Thymus (tissue), 11 donors: ENCODE data around the gene SESN3. TPM values are rescaled to one million over a fixed set of nuclear protein-coding genes. Genes with fewer than 3 reads are reported as not detected.

Source experiments
- DNase-seq, 9 donors: peaks; one replicate each; pipeline ENCODE4 v3.0.0-alpha.2; 2013; ENCODE audit warnings: low spot score in 9 of 9, low read depth in 6 of 9, missing footprints in 1 of 9
- H3K27ac ChIP-seq, 2 donors: one replicate each; pipeline ENCODE4 v1.5.1; 2013; ENCODE audit warnings: control low read depth in 1 of 2, low read depth in 1 of 2, low read length in 1 of 2, mild to moderate bottlenecking in 1 of 2, moderate library complexity in 1 of 2
- H3K27me3 ChIP-seq, 2 donors: one replicate each; pipeline ENCODE4 v1.5.1; 2013; ENCODE audit warnings: low read length in 1 of 2; ENCODE audit not compliant: control insufficient read depth in 2 of 2, insufficient read depth in 1 of 2
- H3K36me3 ChIP-seq, 2 donors: one replicate each; pipeline ENCODE4 v1.5.1; 2013; ENCODE audit warnings: low read length in 1 of 2, mild to moderate bottlenecking in 1 of 2, moderate library complexity in 1 of 2; ENCODE audit not compliant: control insufficient read depth in 2 of 2, insufficient read depth in 2 of 2
- H3K4me1 ChIP-seq, 2 donors: one replicate each; pipeline ENCODE4 v1.5.1; 2013; ENCODE audit warnings: low read length in 2 of 2; ENCODE audit not compliant: control insufficient read depth in 2 of 2, insufficient read depth in 2 of 2
- H3K4me3 ChIP-seq, 2 donors: one replicate each; pipeline ENCODE4 v1.5.1; 2013; ENCODE audit warnings: low read length in 2 of 2, control low read depth in 1 of 2, mild to moderate bottlenecking in 1 of 2
- H3K9me3 ChIP-seq, 2 donors: one replicate each; pipeline ENCODE4 v1.5.1; 2013; ENCODE audit warnings: low read length in 1 of 2, mild to moderate bottlenecking in 1 of 2; ENCODE audit not compliant: control insufficient read depth in 2 of 2, insufficient read depth in 1 of 2
- WGBS: extraction: QIAGEN DNeasy Blood & Tissue Kit; methylation state at CpG from one replicate; pipeline ENCODE4 v1.1.7; 2013; 5-methylcytosine and 5-hydroxymethylcytosine counted together
- polyA plus RNA-seq: library from polyadenylated mRNA; stranded (reverse); fragments of 200-250 nt; gene quantifications from one replicate; pipeline ENCODE4 v1.2.3, GENCODE V29; 2013
- total RNA-seq: library from RNA; stranded (reverse); fragments of 120-200 nt; gene quantifications from one replicate; pipeline ENCODE4 v1.2.4, GENCODE V29; 2013
- donor health status: healthy.

The SESN3 gene
- total and polyA plus RNA-seq, 2 donors = 18.8 to 24.1 TPM

DNA sequence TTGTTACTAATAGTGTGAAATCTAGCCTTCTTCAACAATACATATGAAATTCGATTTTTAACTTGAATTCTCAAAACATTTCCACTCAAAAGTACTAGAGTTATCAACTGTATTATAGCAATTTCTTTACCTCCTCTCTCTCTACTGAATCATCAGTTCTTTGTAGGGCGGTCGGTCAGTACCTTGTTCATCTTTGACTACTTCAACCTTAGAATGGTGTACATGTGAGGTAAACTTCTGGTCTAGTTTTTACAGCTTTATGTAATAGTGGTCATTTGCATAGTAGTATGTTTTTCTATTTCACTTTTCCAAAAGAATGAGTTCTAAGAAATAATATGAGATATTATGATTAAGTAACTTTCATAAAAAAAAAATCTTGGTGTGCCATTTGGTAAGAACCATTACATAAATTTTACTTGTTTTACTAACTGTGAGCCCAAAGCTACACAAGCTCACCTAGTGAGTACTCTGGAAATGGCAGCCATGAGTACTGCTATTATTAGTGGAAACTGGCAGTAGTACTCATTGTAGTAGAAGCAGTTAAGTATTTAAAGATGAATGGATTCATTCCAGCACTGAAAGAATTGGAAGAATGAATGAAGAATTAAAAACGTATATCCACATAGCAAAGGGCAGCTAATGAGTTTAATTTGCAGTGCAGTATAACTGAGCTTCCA is 30.1 kb downstream of the SESN3 start:
- Histone ChIP-seq H3K4me3 (no peak overlapping the region), H3K36me3 (no peaks in the 10 kb centered on the region), H3K4me1 (no peaks in the 10 kb centered on the region), H3K9me3 (no peaks in the 10 kb centered on the region), H3K27ac (no peak overlapping the region), H3K27me3 (no peaks in the 10 kb centered on the region)
- DNase-seq = no peak
- 98% methylated on average over 4 of the region's 4 CpGs for WGBS

- Histone ChIP-seq H3K9me3 (no peaks in the 10 kb centered on the region), H3K27ac (no peak overlapping the region), H3K4me3 (no peak overlapping the region), H3K36me3 (peaks cover 0 to 9% of the 10 kb centered on the region in 2 donors), H3K4me1 (no peaks in the 10 kb centered on the region), H3K27me3 (no peaks in the 10 kb centered on the region)
- WGBS = 98% methylated on average over 5 of the region's 5 CpGs
- no peak for DNase-seq
These were observed 35.2 kb downstream of the SESN3 start for GRCh38 chr11:95195831-95196230.

DNA sequence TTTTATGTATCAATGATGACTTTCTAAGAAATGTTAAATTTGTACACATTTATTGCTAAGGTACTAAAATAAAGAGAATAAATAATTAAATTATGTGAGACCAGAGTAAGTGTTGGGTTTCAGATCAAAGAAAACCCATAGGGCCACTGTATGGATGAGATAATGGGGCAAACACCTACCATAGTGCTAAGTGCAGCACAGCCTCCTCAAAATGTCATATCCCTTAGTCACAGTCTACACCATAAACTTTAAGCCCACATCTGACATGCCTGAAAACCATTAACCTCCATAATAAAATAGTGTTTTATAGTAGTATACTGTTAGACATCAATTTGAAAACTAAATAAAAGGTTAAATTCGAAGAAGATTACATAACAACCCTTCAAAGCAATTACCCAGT is 37.5 kb downstream of the SESN3 start:
- no peak for DNase-seq
- H3K4me1 ChIP-seq = no peaks in the 10 kb centered on the region
- no peak overlapping the region for H3K27ac ChIP-seq
- WGBS = 100% methylated on average over 1 of the region's 1 CpG
- H3K36me3 ChIP-seq = peaks cover 0 to 21% of the 10 kb centered on the region in 2 donors
- no peaks in the 10 kb centered on the region for H3K9me3 ChIP-seq
- no peak overlapping the region for H3K4me3 ChIP-seq
- no peaks in the 10 kb centered on the region for H3K27me3 ChIP-seq

DNA sequence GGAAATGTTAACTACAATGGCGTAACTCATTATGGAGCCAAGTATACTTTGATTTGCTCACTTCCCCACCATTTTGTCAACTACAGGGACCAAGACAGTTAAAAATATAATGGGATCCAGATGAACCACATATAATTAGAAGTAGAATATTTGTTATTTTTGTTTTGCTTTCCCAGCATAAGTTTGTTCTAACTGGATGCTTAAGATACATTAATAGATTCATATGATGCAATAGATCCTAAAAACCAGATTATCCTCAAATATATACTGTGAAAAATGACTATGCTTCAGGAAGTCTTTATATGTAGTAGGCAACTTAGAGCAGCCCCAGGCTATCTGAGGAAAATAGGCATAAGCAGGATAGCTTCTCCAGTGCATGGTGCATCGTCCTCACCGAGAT is 38.3 kb downstream of the SESN3 start:
- Histone ChIP-seq H3K36me3 (peaks cover 0 to 21% of the 10 kb centered on the region in 2 donors), H3K9me3 (no peaks in the 10 kb centered on the region), H3K27ac (no peak overlapping the region), H3K4me3 (no peak overlapping the region), H3K27me3 (no peaks in the 10 kb centered on the region), H3K4me1 (no peaks in the 10 kb centered on the region)
- no peak for DNase-seq
- WGBS = 82% methylated on average over 3 of the region's 3 CpGs

DNA sequence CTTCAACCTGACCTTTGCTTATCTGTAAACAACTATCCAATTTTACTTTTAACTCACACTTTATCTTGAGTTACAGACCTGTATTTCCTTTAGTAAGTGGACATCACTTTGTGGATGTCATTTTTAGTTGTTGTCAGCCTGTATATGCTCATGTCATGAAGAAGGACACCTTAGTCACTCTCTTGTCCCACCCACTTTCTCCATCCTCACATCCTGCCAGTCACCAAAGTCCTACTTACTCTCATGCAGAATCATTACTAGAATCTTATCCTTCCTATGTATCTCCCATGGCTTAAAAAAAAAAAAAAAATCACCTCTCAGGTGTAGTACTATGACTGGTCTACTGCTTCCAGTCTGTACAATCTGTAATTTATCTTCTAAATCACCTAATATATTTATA is 43.3 kb downstream of the SESN3 start:
- peaks cover 0 to 32% of the 10 kb centered on the region in 2 donors for H3K36me3 ChIP-seq
- H3K4me1 ChIP-seq = no peaks in the 10 kb centered on the region
- no peaks in the 10 kb centered on the region for H3K27me3 ChIP-seq
- H3K9me3 ChIP-seq = no peaks in the 10 kb centered on the region
- no peak overlapping the region for H3K4me3 ChIP-seq
- H3K27ac ChIP-seq = no peak overlapping the region
- DNase-seq = no peak

- Histone ChIP-seq H3K4me3 (no peak overlapping the region), H3K36me3 (peaks cover 3 to 26% of the 10 kb centered on the region in 2 donors)
- WGBS = 98% methylated on average over 2 of the region's 2 CpGs
These were observed 48.6 kb downstream of the SESN3 start for GRCh38 chr11:95182397-95182796.

DNA sequence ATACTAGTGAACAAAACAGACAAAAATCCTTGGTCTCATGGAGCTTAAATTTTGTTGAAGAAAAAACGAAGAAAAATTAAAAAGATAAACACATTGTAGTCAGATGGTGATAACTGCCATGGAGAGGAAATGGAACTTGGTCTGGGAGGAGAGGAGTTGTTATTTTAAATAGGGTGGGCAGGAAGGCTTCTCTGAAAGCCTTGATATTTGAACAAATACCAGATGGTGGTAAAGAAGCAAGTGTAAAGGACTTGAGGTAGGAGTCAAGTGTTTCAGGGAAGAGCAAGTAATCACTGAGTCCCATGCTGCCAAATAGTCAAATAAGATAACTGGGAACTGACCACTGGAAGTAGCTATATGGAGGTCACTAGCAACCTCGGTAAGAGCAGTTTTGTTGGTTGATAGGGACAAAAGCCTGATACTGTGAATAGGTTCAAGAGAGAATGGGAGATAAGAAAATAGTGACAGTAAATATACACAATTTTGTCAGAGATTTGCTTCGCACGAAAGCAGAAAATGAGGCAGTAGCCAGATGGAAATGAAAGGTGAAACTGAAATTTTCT is 55.1 kb downstream of the SESN3 start:
- Histone ChIP-seq H3K36me3 (peaks cover 14 to 36% of the 10 kb centered on the region in 2 donors), H3K4me1 (no peaks in the 10 kb centered on the region)
- 93% methylated on average over 4 of the region's 4 CpGs for WGBS

More at GRCh38 chr11:95182397-95182796, 48.6 kb downstream of the SESN3 start:
- no peak overlapping the region for H3K27ac ChIP-seq
- H3K9me3 ChIP-seq = no peaks in the 10 kb centered on the region
- no peaks in the 10 kb centered on the region for H3K4me1 ChIP-seq
- no peaks in the 10 kb centered on the region for H3K27me3 ChIP-seq
- DNase-seq = no peak

DNA sequence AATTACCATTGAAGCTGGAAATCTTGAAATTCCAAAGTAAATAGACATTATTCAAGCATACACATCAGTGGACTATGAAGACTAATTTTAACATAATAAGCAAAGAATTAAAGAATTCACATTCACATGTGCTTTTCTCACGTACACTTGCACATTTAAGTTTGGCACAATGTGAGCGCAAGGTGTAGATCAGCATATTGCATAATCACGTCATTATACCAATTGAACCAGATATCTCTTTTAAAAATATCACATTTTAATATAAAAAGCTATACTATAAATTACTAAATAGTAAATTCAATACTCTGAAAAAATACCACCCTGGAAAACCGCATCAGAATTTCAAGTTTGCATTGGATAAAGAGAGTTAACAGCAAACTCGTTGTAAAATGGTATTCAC is 60.7 kb downstream of the SESN3 start:
- DNase-seq = no peak
- H3K9me3 ChIP-seq = no peaks in the 10 kb centered on the region
- no peak overlapping the region for H3K27ac ChIP-seq
- no peaks in the 10 kb centered on the region for H3K27me3 ChIP-seq
- H3K36me3 ChIP-seq = peaks cover 11 to 25% of the 10 kb centered on the region in 2 donors
- H3K4me1 ChIP-seq = no peaks in the 10 kb centered on the region
- WGBS = over 99% methylated on average over 5 of the region's 5 CpGs
- H3K4me3 ChIP-seq = no peak overlapping the region

More for the DNA sequence above, 55.1 kb downstream of the SESN3 start:
- H3K27me3 ChIP-seq = no peaks in the 10 kb centered on the region
- no peak overlapping the region for H3K27ac ChIP-seq
- no peak overlapping the region for H3K4me3 ChIP-seq
- DNase-seq = no peak
- no peaks in the 10 kb centered on the region for H3K9me3 ChIP-seq

- Histone ChIP-seq H3K9me3 (no peaks in the 10 kb centered on the region), H3K27me3 (no peaks in the 10 kb centered on the region), H3K4me1 (no peaks in the 10 kb centered on the region), H3K27ac (no peak overlapping the region), H3K36me3 (peaks cover 0 to 6% of the 10 kb centered on the region in 2 donors), H3K4me3 (no peak overlapping the region)
- DNase-seq = no peak
- WGBS = 65% methylated on average over 2 of the region's 2 CpGs
These were observed 64.2 kb downstream of the SESN3 start for GRCh38 chr11:95166781-95167180.
